Measurements from ENCODE around the gene PLBD1.

- no peak for TF ChIP-seq CTCF (optimal IDR thresholded peaks at IDR 0.05 in 1 of 3, IDR thresholded peaks at IDR 0.05 in 1 of 3, conservative IDR thresholded peaks at IDR 0.05 in 1 of 3; ENCODE audit: extremely low read depth in 1 of 3, insufficient read depth in 2 of 3, low read length in 3 of 3)
- TF ChIP-seq EZH2 (IDR thresholded peaks at IDR 0.05; ENCODE audit: low read length), result no peak
Observed at GRCh38 chr12:14558473-14558959, 9.2 kb downstream of the PLBD1 start.

Data from keratinocyte (primary cell).